PC-3 (cell line): ENCODE measurements around the gene CSTF2T.

ENCODE experiments used
- EZH2 ChIP-seq: fragments of 300-600 bp; sonication (generic); IDR thresholded peaks from one replicate; pipeline ENCODE4 v1.6.1; 2017; ENCODE audit warnings: antibody characterized with exemption, mild to moderate bottlenecking, low read length; ENCODE audit not compliant: unreplicated experiment
- TF ChIP-seq, protein P1 (sequence below): fragments of 300-600 bp; sonication (generic); conservative IDR thresholded peaks from 2 replicates; pipeline ENCODE4 v1.5.1; 2017; ENCODE audit warnings: antibody characterized with exemption, low read depth, mild to moderate bottlenecking, low read length

DNA sequence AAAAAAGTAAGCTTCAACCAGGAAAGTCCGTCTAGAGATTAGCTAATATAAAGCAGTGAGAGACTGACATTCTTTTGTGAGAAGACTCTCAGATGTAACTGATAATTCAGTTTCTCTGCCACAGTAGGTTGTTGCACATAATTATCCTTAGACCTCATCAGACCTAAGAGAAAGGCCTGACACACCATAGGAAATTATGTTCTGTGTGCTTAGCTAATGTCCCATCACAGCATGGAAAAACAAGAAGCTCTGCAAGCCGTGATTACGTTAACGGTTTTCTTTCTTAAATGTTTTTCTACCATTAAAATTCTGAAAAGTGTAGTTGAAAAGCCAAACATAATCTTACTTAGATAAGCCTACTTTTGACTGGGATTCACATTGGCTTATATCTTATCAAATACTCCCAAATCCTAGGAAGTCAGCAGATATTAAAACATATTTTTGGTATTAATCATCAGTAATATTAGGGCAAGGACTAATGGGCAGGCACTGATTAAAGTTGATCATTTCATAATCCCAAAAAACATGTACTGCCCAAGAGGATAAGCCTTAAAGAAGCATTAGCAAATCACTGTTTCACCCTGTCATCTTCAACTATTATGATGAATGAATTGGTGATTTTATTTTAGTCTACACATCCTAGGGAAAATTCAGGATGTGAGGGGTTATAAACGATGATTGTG, 5.2 kb downstream of the CSTF2T start:
- TF ChIP-seq, protein P1, sequence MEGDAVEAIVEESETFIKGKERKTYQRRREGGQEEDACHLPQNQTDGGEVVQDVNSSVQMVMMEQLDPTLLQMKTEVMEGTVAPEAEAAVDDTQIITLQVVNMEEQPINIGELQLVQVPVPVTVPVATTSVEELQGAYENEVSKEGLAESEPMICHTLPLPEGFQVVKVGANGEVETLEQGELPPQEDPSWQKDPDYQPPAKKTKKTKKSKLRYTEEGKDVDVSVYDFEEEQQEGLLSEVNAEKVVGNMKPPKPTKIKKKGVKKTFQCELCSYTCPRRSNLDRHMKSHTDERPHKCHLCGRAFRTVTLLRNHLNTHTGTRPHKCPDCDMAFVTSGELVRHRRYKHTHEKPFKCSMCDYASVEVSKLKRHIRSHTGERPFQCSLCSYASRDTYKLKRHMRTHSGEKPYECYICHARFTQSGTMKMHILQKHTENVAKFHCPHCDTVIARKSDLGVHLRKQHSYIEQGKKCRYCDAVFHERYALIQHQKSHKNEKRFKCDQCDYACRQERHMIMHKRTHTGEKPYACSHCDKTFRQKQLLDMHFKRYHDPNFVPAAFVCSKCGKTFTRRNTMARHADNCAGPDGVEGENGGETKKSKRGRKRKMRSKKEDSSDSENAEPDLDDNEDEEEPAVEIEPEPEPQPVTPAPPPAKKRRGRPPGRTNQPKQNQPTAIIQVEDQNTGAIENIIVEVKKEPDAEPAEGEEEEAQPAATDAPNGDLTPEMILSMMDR: no peak
- TF ChIP-seq EZH2: no peak
